HepG2 (cell line): ENCODE measurements around the gene BICRAL.

ENCODE experiments used
- CBFB ChIP-seq: sonication (generic); formaldehyde crosslinking; IDR thresholded peaks from 2 replicates; pipeline ENCODE4 v1.4.0; 2020; ENCODE audit warnings: missing genetic modification reagents
- CTCF ChIP-seq: sonication (generic); formaldehyde crosslinking; IDR thresholded peaks from 2 replicates; pipeline ENCODE4 v1.5.0; 2020; ENCODE audit warnings: mild to moderate bottlenecking, missing genetic modification reagents, moderate library complexity
- NR1H2 ChIP-seq: sonication (generic); formaldehyde crosslinking; IDR thresholded peaks from 2 replicates; pipeline ENCODE4 v1.8.1; 2022; ENCODE audit warnings: low read depth, missing genetic modification reagents, borderline replicate concordance
- STAT5B ChIP-seq: sonication (generic); formaldehyde crosslinking; IDR thresholded peaks from 2 replicates; pipeline ENCODE4 v1.4.0; 2020; ENCODE audit warnings: missing genetic modification reagents
- ZNF777 ChIP-seq: sonication (generic); formaldehyde crosslinking; IDR thresholded peaks from 2 replicates; pipeline ENCODE4 v1.4.0; 2020; ENCODE audit warnings: missing genetic modification reagents

GRCh38 chr6:42821341-42821668 lies 39.5 kb downstream of the BICRAL start:
- TF ChIP-seq NR1H2: no peak
- no peak for TF ChIP-seq CTCF (CRISPR knock-in tag)
- TF ChIP-seq CBFB (CRISPR knock-in tag): no peak
- TF ChIP-seq STAT5B (CRISPR knock-in tag): no peak
- TF ChIP-seq ZNF777 (CRISPR knock-in tag): no peak
